NCI-H345 (cell line): ENCODE measurements around the gene CD96.
A peak's percentile ranks its signal among the peaks of the same experiment; 100 is the strongest.
"Not testable (repeated sequence)": the region's sequence is repeated elsewhere in the genome, so short reads cannot be mapped to it uniquely, and the experiment has no call there.

Source experiments
- DNase-seq: peaks from one replicate; lab custom pipeline; 2025; lab: John Stamatoyannopoulos, UW

The CD96 gene

DNA sequence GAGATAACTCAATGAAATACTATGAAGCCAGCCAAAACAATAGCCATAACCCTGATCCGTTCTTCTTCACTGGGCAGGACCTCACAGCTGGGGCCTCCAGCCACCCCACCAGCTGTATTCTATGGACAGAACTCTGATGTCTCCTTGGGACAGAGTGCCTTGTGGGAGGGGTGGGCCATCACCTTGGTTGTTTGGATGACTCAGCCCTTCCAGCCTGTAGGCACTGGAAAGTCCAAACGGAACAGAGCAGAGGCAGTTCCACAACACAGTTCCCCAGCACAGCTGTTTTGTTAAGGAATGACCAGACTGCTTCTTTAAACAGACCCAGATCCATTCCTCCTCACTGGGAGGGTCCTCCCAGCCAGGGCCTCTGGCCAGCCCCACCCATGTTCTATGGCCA is 85.1 kb downstream of the CD96 start:
- DNase-seq, result no peak

DNA sequence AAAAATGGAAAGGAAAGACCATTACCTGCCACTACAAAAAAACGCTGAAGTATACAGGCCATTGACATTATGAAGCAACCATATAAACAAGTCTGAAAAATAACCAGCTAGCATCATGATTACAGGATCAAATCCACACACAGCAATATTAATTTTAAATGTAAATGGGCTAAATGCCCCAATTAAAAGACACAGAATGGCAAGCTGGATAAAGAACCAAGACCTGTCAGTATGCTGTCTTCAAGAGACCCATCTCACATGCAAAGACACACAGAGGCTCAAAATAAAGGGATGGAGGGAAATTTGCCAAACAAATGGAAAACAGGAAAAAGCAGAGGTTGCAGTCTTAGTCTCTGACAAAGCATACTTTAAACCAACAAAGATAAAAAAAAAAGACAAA is 87.0 kb downstream of the CD96 start:
- DNase-seq, result not testable (repeated sequence)

DNA sequence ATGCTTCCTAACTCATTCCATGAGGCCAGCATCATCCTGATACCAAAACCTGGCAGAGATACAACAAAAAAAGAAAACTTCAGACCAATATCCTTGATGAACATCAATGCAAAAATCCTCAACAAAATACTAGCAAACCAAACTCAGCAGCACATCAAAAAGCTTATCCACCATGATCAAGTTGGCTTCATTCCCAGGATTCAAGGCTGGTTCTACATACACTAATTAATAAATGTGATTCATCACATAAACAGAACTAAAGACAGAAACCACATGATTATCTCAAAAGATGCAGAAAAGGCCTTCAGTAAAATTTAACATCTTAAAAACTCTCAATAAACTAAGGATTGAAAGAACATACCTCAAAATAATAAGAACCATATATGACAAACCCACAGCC is 88.6 kb downstream of the CD96 start:
- DNase-seq, result not testable (repeated sequence)

DNA sequence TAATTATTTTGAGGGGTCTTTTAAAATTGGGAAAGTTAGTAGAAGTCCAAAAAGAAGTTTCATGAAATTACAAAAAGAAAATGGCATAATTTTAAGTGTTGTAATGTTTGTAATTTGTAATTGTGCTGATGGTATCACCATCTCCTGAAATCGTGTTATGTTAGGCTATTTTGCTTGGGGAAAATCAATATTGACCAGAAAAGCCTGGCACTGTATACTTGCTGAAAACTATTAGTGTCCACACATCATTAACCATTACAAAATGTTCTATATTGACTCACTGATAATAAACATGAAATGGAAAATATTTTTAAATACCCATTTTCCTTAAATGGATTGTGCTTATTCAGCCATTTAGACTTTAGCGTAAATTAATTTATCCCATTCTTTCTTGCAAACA is 93.4 kb downstream of the CD96 start:
- no peak for DNase-seq

DNA sequence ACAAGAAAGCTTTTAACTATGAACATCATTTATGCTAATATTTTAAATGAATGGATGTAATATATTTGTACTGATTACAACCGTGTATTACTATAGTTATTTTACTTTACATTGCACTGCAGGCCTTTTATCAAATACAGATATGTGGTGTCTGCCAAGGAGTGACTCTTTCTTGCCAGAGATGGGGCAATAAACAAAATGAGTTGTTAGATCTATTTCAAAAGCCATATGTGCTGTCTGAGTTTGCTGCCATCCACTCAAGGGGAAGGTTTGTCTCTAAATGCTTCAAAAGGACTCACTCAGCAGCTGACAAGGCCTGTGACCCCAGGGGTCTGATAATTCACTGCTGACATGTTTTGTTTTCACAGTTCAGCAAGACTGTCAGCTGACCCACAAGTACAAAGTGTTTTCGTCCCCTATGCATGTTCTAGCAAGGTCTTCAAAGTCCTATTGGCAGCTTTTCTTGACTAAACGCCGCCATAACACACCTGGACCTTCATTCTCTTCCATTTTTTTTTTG is 94.4 kb downstream of the CD96 start:
- DNase-seq, result peak; percentile 7

DNA sequence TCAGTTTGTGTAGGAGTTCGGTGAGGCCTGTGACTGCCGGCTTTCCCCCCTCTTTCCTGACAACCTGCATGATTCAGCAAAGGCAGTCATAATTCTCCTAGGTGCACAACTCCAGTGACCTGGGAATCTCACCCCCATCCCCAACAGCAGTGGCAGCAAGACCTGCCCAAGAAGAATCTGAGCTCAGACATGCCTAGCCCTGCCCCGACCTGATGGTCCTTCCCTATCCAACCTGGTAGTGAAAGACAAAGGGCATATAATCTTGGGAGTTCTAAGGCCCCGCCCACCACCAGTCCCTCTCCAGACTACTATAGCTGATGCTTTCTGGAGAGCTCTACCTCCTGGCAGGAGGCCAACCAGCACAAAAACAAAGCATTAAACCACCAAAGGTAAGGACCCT is 97.3 kb downstream of the CD96 start:
- DNase-seq, result no peak

DNA sequence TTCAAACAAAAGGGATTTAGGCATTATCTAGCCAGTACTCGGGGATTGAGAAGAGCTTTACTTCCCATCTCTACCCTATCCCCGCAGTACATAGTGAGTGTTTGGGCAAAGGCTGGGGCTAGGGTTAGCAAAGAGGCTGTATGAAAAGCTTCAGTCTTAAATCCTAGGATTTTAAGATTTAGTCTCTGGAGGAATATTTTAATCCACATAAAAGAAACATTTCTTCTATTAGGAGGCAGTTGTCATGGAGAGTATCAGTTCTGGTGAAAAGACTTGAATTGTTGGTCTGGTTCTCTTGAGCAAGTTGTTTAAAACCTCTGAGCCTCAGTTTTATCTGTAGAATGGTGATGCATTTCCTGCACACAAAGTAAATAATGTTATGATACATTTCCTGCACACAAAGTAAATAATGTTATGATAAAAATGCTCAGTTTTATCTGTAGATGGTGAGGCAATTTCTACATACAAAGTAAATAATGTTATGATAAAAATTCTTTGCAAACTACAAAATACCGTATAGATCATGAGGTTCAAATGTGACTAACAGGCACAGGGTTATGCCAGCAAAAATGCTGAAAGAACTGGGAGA is 107.1 kb downstream of the CD96 start:
- DNase-seq, result no peak

DNA sequence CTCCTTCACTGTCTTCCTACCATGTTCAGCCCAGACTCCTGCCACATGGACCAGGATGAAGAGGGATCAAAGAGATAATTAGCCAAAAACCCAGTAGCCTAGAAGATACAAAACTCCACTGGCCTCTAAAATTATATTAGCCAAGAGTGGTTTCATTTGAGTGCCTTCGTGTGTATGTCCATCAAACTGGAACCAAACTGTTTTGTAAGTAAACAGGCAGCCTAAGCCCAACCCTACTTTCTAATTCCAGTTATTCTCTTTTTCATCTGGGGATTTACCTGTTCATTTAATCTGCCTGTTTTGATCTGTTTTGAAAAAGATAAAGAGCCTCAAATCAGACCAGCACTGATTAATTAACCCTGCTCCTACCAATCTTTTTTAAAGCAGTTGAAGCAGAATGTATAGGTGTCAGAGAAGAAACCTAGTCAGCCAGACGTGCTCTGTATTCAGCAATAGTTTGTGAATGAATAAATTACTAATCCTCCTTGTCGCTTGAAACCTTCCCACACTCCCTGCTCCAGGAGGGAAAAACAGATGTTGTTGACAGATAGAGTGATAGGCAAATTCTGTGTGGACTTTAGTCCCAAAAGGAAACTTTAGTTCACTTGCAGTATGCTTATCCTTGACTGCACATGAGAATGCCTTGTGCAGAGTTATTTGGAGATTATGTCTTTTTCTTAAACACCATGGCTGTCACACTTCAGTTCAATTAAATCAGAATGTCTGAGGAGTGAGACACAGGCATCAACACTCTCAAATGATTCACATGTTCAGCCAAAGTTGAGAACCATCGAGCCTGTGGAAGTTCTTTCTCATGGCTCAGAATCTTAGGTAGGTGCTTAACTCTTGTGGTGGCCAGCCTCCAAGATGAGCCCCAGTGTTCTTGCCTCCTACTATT is 108.6 kb downstream of the CD96 start:
- no peak for DNase-seq

DNA sequence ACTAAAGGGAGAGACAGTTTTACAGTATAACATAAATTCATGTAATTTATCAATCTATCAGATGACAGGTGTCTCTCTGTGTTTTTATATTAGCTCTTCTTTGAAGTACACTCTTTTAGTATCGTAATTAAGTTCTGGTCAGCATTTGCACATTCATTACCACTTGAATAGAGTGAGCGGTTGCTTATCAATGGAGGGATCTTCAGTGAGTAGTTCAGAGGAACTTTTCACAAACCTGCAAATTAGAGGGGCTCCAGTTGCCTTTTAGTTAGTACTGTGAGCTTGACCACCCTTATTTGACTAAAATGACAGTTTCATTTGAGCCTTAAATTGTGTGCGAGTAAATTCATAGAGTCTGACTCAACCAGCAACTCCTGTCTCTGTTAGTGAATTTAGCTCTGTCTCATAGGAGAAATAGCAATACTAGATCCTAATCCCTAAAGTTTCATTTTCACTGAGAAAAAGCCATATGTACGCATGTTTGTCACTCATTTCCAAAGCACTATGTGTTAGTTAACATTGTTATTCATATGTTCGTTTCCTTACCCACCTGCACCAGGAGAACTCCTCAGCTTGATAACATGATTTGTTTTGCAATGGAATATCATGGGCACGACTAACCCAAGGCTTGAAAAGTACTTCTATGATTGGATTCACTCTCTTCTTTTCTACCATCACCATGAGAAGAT is 110.6 kb downstream of the CD96 start:
- DNase-seq, result no peak

DNA sequence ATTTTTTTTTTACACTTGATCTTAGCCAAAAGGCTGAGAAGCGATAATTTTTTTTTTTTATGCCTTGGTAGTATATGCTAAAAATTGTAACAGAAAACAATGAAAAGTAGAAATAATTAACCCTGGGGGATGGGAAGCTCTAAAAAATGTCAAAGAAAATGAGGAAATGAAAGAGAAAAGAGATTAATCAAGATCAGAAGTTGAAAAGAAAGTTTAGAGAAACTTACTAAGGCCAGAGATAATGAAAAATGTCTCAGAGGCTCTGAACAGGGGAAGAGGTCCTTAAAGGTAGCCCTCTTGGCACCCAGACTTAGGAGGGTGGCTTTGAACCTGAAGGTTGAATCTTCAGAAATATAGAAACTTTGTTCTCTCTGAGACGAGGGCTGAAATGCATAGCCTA is 111.8 kb downstream of the CD96 start:
- no peak for DNase-seq

DNA sequence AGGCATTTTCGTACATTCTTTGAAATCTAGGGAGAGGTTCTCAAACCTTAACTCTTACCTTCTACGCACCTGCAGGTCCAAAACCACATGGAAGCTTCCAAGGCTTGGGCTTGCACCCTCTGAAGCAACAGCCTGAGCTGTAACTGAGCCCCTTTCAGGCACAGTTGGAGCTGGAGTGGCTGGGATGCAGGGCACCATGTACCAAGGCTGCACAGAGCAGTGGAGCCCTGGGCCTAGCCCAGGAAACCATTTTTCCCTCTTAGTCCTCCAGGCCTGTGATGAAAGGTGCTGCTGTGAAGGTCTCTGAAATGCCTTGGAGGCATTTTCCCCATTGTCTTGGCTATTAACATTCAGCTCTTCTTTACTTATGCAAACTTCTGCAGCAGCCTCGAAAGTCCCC is 120.0 kb downstream of the CD96 start:
- no peak for DNase-seq

DNA sequence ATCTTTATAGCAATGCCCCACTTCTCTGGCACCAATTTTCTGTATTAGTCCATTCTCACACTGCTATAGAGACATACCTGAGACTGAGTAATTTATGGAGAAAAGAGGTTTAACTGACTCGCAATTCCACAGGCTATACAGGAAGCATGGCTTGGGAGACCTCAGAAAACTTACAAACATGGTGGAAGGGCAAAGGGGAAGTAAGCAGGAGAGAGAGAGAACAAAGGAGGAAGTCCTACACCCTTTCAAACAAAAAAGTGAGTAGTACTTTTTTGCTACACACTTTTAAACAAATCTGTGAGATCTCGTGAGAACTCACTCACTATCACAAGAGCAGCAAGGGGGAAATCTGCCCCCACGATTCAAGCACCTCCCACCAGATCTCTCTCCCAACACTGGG is 120.9 kb downstream of the CD96 start:
- DNase-seq, result no peak

DNA sequence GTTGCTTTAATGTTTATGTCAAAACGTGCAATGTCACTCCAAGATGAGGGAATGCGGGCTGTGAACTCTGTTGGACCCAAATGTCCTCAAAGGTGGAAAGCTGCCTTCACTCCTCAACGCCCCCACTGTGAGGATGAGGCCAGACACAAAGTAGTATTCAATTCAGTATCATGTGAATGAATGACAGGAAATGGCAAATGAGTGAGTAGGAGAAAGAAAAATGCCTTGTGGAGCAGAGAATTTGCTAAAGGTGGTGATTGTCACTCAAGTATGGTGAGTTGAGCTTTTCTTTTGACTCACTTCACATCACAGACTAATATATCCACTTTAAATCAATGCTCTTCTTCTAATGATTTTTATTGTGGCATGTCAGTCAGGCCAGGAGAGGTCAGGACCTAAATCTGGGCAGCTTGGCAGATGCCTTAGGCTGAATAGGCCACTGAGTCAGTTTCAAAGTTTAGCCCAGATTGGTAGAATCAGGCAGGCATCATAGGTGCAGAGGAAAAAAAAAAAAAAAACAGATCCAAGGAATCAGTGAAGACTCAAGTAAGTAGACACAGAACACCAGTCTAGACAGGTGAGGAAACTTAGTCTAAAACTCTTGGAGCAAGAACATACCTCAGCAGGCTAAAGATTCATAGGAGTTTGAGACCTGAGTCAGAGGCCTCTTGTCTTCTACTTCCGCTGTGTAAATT is 124.2 kb downstream of the CD96 start:
- DNase-seq, result no peak

DNA sequence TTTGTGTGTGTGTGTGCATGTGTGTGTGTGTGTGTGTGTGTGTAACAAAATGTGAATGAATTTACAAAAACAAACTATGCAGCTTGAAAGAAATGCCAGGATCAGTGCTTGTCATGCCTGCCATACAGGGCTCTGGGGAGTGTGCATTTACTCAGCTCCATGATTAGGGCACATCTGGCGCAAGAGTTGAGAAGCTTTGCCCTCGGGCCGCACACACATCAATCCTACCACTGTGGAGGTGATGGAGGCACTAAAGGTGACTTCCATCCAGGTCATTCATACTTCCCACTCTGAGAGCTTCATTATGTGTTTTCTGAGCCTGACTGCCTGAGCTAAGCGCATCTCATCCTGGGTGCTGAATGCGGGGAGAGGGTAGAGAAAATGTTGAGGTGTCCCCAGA is 125.2 kb downstream of the CD96 start:
- DNase-seq, result no peak

DNA sequence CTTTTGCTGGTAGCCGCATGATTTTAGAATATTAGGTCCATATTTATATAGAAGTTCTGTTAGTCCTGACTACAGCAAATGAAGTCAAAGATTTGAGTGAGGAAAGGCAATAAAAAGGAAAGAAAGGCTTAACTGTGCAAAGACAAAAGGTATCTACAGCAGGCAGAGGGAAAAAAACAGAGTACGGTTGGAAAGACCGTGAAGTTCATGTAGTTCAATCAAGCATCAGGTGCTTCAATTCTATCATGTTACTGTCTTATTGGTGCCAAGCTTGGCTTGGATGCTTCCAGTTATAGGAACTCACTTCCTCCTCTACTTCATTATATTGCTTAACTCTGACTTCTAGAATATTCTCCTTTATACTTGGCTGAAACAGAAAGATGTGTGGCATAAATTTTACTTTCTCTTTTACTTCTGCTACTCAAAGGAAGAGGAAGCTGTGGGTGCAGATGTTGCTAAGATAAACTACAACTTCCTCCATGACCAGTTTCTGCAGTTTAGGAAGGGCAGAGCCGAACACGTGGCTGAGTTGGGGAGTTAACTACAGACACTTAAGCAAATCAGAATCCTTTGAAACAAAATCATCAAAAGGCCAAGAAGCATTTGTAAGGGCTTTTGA is 125.7 kb downstream of the CD96 start:
- DNase-seq, result no peak

DNA sequence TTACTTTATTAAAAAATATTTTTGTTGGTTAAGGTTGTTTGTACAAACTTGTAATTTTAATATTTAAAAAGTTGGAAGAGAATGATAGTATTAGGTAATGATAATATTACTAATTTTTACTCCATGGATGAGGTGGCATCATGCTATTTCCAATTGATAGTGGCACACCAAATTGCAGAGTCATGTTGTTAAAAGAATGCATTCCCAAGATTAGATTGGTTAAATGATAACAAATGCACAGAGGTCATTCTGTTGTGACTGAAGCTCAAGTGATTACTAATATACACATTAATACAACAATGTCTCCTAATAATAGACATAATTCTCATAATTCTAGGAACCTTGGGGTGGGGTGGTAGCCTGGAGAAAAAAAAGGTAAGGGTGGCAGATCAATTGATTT is 126.3 kb downstream of the CD96 start:
- DNase-seq, result no peak

DNA sequence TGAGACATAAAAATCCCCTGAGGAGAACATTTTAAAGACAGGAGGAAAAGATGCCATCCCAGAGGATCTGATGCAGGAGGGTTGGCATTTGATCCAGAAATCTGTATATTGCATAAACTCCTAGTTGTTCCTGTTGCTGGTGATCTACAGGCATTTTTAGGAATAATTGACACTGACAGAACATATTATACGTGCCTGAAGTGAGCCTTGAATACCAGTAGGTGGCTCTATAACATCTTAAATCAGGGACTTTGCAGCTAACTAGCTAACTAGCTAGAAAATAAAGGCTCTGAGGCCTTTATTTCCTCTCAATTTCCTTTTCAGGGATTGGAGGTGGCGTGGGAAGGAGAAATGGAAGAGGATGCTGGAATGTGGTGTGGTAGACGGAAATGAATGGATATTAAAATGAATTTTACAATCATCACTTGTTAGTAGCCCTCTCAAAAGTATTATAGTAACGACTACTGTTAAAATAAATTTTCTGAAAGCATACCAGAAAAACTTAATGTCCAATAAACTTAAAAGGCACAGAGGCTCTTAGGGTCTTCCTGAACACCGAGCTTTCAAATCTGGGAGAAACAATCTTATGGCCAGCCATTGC is 127.0 kb downstream of the CD96 start:
- peak; percentile 49 for DNase-seq

DNA sequence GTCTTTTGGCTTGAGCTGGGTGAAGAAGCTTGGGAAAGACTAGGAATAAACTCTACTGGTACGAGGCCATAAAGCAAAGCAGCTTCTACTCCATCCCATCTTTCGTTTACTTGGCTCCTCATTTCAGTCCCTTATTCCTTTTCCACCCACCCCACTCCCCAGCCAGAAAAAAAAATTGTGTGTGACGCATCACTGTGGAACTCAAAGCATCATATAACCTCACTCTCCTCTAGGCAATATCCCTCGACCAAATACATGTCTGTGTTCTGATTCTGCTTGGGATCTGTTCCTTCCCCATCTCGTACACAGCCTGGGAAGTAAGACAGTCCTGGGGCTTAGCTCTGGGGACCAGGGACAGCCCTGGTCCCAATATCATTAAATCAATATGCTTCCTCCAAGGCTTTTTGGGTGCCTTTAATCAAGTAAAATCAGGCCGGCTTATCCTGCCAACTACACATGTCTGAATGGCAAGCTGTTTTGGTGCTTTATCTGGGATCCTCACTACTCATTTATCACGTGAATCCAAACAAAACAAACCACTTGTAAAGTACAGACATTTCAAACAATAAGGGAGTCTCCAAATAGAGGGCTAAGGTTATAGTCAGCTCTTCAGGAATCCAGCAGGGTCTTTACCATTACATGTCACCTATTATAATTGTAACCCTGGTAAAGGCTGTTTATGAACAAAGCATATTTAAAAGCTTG is 128.1 kb downstream of the CD96 start:
- DNase-seq, result no peak

DNA sequence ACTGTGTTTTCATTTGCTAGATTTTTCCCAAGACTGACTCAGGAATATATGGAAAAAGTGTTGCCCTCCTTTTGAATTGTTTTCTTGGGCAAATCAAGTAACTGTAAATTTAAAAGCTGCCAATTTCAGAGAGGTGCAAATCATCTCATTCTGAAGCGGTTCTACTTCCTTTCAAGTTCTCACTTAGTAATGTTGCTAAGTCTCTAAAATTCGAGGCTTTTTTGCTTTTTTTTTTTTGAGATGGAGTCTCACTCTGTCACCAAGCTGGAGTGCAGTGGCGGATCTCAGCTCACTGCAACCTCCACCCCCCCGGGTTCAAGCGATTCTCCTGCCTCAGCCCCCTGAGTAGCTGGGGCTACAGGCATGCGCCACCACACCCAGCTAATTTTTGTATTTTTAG is 130.5 kb downstream of the CD96 start:
- DNase-seq, result not testable (repeated sequence)

DNA sequence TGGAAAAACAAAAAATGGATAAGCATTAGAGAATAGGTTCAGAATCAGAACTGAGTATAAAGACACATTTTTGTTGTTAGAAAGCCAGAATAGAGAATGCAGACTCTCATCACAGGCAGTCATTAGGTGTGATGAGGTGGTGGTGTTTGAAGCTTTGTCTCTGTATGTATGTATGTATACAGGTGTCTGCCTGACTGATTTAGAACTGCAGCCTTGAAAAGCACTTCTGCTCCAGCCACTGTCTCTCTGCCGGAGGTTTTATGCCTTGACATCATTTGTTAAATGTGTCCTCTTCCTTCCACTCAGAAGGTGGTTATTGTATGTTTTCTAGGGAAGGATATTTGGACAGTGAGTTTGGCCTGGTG is 133.8 kb downstream of the CD96 start:
- peak; percentile 24 for DNase-seq
